ENCODE data around the gene CHP2. TPM values are rescaled to one million over a fixed set of nuclear protein-coding genes. Genes with fewer than 3 reads are reported as not detected.

The CHP2 gene
- total RNA-seq, 4 donors from 2014 or later: not detected

- TF ChIP-seq, protein P1, sequence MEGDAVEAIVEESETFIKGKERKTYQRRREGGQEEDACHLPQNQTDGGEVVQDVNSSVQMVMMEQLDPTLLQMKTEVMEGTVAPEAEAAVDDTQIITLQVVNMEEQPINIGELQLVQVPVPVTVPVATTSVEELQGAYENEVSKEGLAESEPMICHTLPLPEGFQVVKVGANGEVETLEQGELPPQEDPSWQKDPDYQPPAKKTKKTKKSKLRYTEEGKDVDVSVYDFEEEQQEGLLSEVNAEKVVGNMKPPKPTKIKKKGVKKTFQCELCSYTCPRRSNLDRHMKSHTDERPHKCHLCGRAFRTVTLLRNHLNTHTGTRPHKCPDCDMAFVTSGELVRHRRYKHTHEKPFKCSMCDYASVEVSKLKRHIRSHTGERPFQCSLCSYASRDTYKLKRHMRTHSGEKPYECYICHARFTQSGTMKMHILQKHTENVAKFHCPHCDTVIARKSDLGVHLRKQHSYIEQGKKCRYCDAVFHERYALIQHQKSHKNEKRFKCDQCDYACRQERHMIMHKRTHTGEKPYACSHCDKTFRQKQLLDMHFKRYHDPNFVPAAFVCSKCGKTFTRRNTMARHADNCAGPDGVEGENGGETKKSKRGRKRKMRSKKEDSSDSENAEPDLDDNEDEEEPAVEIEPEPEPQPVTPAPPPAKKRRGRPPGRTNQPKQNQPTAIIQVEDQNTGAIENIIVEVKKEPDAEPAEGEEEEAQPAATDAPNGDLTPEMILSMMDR (IDR thresholded peaks at IDR 0.05; ENCODE audit: low read depth): no peak
Measured at GRCh38 chr16:23796941-23797340, 42.1 kb downstream of the CHP2 start.

DNA sequence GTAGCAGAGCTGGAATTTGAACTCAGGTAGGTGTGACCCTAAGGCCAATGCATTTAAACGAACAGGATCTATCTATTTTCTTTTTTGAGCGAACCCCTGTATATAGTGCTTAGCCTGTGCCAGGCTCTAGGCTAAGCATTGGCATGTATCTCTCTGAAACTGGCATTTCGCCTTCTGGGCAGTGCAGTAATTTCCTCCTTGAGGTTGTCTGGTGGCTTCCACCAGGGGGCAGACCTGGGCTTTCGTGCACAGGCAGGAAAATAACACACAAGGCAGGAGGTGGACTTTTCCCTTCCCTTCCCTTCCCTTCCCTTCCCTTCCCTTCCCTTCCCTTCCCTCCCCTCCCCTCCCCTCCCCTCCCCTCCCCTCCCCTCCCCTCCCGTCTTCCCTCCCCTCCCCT is 46.6 kb downstream of the CHP2 start:
- TF ChIP-seq, protein P1 (IDR thresholded peaks at IDR 0.05; ENCODE audit: low read depth): no peak

GRCh38 chr16:23802776-23803175 is 48.0 kb downstream of the CHP2 start:
- TF ChIP-seq, protein P1 (IDR thresholded peaks at IDR 0.05; ENCODE audit: low read depth): no peak

DNA sequence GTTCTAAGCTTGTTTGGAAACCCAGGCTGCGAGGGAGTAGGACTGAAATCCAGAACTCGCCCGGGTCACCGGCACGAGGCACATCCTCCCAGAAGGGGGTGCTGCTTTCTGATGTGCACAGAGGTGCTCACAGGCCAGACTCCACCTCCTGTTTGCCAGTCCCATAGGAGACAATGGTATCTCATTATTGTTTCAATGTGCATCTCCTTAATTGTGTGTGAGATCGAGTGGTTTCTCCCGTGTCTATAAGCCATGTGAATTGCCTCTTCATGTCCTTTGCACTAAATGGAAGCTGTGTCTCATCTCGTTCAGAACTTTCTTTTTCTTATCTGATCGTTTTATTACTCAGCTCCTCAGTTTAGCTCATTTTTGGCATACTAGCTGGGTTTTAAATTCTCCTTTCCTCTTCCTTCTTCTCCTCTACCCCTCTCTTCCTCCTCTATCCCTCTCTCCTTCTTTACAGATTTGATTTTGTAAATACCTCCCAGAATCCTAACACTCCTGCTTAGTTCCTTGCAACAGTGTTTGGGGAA is 48.8 kb downstream of the CHP2 start:
- TF ChIP-seq, protein P1 (IDR thresholded peaks at IDR 0.05; ENCODE audit: low read depth): no peak

GRCh38 chr16:23807028-23807427 is 52.2 kb downstream of the CHP2 start:
- TF ChIP-seq, protein P1 (IDR thresholded peaks at IDR 0.05; ENCODE audit: low read depth): no peak

Other genes starting within 250 kb of the CHP2 start
- gene GGA2, start 244.5 kb upstream of the CHP2 start, total RNA-seq: 10 to 100 TPM; 32.4 to 57.6 (median 49.6) TPM
- gene EARS2, start 197.7 kb upstream of the CHP2 start, total RNA-seq: 10 to 100 TPM; 10.9 to 32.0 (median 14.0) TPM
- gene UBFD1, start 197.3 kb upstream of the CHP2 start, total RNA-seq: 10 to 100 TPM; 33.1 to 95.1 (median 58.7) TPM
- 100 to 1,000 TPM in 1 of 4 donors, 10 to 100 TPM in 3; 46.7 to 158 (median 54.1) TPM for gene NDUFAB1, start 158.7 kb upstream of the CHP2 start, total RNA-seq
- gene PALB2, start 113.7 kb upstream of the CHP2 start, total RNA-seq: 10 to 100 TPM in 2 of 4 donors, 1 to 10 TPM in 2; 8.3 to 16.5 (median 11.2) TPM
- 10 to 100 TPM; 25.1 to 35.8 (median 28.4) TPM for gene DCTN5, start 113.6 kb upstream of the CHP2 start, total RNA-seq
- gene PLK1, start 76.1 kb upstream of the CHP2 start, total RNA-seq: 1 to 10 TPM; 1.1 to 9.0 (median 3.1) TPM
- not detected for gene ERN2, start 41.8 kb upstream of the CHP2 start, total RNA-seq
- gene PRKCB, start 81.0 kb downstream of the CHP2 start, total RNA-seq: 10 to 100 TPM in 1 of 4 donors, 1 to 10 TPM in 3; 3.4 to 16.5 (median 5.7) TPM

Measured in subcutaneous adipose tissue (tissue), 4 donors.